GM19455 (cell line): ENCODE measurements around the gene EHD2.
"Not testable (repeated sequence)": the region's sequence is repeated elsewhere in the genome, so short reads cannot be mapped to it uniquely, and the experiment has no call there.

ENCODE experiments used
- ATAC-seq: cut with Tn5 transposase; IDR thresholded peaks from one replicate; pipeline ENCODE4 v1.9.1; 2021; ENCODE audit not compliant: unreplicated experiment

EHD2 gene

DNA sequence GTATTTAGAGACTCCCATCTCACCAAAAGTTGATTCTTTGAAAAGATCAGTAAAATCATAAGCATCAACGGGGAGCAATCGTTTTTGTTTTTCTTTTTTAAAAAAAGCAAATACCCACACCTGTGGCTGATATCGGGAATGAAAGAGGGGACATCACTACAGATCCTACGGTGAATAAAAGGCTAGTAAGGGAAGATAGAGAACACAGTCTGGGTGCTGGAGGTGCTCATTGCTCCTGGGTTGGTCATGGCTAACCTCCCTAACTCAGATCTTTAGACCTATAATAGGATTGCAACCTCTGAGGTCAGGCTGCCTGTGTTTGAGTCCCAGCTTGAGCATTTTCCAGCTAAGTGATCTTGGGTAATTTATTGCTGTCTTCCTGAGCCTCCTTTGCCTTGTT lies 1.1 kb downstream of the EHD2 start:
- no peak for ATAC-seq

DNA sequence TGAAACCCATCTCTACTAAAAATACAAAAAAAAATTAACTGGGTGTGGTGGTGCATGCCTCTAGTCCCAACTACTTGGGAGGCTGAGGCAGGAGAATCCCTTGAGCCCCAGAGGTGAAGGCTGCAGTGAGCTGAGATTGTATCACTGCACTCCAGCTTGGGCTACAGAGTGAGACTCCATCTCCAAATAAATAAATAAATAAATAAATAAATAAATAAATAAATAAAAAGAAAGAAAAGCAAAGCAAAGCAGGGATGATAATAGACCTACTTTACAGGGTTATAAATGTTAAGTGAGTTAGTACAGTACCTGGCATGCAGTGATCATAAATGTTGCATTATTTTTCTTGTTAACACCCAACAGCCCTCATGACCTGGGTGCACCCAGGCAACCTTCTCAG lies 1.6 kb downstream of the EHD2 start:
- ATAC-seq, result not testable (repeated sequence)

DNA sequence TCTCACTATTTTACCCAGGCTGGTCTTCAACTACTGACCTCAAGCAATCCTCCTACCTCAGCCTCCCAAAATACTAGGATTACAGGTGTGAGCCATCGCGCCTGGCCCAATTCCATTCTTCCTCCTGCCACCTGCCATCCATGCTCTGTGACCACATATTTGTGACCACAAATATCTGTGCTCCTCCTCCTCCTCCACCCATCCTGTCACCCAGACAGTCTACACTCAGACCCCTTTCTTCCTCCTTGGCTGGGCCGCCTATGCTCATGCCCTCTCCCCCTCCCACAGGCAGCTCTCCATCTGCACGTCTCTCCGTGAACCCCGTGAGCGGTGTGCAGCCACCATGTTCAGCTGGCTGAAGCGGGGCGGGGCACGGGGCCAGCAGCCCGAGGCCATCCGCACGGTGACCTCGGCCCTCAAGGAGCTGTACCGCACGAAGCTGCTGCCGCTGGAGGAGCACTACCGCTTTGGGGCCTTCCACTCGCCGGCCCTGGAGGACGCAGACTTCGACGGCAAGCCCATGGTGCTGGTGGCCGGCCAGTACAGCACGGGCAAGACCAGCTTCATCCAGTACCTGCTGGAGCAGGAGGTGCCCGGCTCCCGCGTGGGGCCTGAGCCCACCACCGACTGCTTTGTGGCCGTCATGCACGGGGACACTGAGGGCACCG lies 3.2 kb downstream of the EHD2 start:
- no peak for ATAC-seq

DNA sequence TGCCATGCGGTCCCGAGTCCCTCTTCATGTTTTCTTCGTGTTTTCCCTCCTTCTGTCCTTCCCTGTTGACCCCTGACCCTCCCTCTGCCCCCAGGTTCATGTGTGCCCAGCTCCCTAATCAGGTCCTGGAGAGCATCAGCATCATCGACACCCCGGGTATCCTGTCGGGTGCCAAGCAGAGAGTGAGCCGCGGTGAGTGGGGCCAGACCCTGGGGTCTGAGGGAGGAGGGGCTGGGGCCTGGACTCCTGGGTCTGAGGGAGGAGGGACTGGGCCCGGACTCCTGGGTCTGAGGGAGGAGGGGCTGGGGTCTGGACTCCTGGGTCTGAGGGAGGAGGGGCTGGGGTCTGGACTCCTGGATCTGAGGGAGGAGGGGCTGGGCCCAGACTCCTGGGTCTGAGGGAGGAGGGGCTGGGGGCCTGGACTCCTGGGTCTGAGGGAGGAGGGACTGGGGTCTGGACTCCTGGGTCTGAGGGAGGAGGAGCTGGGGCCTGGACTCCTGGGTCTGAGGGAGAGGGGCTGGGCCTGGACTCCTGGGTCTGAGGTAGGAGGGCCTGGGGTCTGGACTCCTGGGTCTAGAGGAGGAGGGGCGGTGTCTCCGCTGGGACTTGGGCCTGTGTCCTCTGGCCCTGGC lies 5.3 kb downstream of the EHD2 start:
- ATAC-seq, result not testable (repeated sequence)

DNA sequence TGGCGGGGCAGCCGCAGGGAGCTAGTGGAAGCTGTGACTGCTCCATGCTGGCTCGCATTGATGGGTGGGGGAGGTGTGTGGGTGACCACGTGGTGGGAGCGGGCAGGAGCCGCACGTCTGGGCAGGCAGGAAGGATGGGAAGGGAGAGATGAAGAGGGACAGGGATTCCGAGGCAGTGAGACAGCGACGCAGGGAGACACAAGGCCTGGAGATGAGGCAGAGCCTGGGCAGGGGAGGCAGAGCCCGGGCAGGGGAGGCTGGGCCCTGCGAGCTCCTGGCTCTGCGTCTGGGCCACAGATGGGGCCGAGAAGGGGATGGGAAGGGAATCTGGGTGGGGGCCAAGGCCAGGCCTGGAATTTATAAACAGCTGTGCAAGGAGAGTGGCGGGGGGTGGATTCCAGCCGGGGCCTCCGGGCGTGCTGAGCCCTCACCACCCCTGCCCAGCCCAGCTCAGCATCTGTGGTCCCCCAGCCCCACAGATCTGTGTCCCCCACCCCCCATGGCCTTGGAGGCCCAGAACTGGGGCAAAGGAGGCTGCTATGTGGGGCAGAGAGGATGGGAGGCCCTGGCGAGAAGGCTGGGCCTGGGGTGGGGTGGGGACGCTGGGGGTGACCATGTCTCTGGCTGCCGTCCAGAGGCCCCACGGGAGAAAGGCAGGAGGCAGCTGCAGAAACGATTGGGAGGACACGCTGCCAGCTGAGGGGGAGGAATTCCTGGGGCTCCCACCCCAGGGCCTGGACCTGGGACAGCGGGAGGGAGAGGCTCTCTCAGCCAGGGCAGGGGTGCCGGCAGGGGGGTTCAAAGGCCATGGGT lies 6.0 kb downstream of the EHD2 start:
- ATAC-seq, result no peak

DNA sequence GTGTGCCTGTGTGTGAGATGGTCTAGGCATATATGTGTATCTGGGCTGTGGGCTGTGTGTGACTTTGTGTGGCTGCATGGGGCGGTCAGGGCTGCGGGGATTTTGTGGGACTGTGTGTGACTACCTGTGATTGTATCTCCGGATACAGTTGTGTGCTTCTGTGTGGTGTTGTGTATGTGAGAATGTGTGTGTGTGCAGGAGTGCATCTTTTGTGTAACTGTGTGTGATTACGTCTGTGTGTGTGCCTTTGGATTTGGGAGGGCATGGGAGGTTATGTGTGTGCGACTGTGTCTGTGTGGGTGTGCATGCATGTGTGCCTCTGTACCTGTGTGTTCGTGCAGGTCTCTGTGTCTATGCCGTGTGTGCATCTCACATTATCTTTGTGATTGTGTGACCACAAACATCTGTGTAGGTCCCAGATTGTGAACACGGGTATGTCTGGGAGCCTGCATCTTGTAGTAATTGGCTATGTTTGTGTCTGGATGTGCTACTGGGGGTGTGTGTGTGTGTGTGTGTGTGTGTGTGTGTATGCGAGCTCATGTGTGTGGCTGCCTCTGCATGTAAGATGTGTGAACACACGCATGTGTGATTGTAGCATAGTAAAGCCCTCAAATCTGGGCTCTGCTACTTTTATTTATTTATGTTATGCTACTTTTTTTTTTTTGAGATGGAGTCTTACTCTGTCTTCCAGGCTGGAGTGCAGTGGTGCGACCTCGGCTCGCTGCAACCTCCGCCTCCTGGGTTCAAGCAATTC lies 7.6 kb downstream of the EHD2 start:
- ATAC-seq, result no peak

DNA sequence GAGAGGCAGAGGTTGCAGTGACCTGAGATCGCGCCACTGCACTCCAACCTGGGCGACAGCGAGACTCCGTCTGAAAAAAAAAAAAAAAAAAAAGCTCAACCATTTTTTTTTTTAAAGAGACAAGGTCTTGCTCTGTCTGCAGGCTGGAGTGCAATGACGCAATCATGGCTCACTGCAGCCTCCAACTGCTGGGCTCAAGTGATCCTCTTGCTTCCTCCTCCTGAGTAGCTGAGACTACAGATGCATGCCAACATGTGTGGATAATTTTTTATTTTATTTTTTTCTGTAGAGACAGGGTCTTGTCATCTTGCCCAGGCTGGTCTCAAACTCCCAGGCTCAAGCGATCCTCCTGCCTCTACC lies 10.3 kb downstream of the EHD2 start:
- ATAC-seq, result no peak

DNA sequence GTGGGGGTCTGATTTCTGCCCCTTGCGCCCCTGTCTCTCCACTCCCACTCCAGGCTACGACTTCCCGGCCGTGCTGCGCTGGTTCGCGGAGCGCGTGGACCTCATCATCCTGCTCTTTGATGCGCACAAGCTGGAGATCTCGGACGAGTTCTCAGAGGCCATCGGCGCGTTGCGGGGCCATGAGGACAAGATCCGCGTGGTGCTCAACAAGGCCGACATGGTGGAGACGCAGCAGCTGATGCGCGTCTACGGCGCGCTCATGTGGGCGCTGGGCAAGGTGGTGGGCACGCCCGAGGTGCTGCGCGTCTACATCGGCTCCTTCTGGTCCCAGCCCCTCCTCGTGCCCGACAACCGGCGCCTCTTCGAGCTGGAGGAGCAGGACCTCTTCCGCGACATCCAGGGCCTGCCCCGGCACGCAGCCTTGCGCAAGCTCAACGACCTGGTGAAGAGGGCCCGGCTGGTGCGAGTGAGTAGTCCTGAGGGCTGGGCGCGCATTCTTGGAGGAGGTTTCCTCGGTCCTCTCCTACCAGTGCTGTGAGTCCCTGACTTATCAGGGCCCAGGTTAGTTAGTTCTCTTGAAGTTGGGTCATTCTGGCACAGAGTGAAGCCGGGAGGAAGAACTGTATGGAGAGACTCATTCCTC lies 12.7 kb downstream of the EHD2 start:
- no peak for ATAC-seq

DNA sequence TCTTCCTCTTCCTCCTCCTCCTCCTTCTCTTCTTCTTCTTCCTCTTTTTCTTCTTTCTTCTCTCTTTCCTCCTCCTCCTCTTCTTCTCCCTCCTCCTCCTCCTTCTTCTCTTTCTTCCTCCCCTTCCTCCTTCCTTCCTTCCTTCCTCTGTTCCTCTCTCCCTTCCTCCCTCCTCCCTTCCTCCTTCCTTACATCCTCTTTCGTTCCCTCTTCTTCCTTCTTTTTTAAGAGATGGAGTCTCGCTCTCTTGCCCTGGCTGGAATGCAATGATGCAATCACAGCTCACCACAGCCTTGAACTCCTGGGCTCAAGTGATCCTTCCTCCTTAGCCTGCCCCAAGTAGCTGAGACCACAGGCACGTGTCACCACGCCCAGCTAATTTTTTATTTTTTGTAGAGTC lies 13.2 kb downstream of the EHD2 start:
- ATAC-seq, result no peak

DNA sequence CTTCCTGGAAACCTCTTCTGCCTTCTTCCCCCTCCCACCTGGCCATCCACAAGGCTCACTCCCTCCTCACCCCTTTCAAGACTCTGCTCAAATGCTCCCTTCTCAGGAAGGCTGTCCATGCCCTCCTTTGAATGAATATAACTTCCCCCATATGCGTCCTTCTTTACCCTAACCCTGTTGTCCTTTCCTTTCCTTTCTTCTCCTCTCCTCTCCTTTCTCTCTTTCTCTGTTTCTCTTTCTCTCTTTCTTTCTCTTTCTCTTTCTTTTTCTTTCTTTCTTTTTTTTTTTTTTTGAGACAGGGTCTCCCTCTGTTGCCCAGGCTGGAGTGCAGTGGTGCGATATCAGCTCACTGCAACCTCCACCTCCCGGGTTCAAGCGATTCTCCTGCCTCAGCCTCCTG lies 15.1 kb downstream of the EHD2 start:
- ATAC-seq, result not testable (repeated sequence)

DNA sequence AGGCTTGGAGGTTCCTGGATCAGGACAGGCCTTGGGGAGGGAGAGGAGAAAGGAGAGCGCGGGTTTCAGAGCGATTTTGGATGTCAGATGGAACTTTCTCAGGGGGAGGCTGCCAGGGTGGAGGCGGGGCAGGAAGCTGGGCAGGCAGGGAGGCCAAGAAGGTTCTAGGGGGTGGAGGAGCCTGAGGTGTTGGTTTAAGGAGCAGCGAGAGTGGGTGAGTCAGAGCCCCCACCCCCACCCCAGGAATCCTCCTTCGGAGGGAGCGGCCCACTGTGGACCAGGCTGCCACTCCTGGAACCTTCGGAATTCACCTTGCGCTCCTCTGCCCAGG lies 16.2 kb downstream of the EHD2 start:
- ATAC-seq, result no peak

DNA sequence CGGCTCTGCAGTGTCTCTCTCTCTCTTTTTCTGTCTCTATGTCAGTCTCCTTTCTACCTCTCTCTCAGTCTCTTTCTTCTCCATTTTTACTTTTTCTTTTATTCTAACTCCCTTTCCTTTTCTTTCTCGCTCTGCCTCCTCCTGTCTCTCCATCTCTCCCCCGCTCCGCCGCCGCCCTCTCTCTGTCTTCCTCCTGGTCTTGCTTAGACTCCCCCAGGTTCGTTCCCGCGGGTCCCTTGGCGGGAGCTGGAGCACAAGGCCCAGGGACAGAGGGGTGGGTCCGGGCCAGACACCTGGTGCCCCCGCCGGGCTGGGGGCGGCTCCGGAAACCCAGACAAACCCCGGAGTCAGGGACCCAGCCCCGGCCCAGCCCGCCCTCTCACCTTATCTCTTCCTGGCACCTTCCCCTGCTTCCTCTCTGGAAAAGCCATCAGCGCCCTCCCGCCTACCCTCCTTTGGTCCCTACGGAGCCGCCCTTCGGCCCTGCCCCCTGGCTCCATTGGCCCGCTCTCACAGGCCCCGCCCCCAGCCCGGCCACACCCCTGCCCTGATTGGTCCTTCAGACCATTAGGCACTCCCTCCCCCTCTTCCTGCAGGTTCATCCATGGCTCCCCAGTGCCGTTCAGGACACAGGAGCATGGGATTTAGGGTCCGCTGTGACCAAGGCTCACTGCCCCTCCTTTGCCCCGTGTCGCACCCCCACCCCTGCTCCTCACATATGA lies 16.7 kb downstream of the EHD2 start:
- ATAC-seq, result no peak

DNA sequence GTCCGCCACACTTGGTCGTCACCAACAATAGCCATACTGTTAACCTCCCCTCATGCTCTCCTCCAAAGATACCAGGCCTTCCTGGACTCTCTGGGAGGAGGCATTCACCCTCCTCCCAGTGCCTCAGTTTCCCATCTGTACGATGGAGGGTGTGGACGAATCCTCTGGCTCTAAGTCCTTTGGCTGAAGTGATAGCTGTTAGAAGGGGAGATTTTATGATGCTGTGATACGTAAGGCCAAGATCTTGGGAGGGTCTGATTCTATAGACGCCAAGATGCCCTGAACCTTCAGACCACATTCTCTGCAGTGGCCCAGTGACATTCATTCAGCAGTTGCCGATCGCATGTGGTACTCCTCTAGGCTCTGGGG lies 17.3 kb downstream of the EHD2 start:
- ATAC-seq, result no peak

DNA sequence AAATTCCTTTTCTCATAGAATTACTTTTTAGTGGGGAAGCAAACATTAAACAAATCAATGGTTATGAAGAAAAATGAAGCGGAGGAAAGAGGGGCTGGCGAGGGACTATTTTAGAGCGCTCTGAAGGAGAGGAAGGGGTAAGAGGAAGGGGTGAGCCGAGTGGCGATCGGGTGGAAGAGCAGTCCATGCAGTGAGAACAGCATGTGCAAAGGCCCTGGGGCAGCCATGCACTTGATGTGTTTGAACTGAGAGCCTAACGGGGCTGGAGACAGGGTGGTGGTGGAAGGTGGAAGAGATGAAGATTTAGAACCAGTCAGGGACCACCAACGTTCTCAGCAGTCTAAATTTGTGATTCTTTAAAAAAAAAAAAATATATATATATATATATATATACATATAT lies 17.7 kb downstream of the EHD2 start:
- ATAC-seq, result no peak

DNA sequence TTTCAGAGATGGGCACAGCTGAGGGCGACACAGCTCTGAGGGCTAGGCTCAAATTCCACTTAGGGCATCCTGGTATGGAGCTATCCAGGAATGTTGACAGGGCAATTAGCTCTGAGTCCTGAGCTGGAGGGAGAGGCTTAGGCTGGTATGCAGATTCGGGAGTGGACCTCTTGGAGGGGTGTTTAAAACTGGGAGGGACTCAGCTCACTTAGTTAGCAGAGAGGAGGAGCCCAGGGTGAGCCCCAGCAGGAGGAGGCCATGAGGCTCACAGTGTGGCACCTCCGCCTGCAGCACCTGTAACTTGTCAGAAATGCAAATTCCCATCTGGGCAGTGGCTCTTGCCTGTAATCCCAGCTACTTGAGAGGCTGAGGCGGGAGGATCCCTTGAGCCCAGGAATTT lies 21.9 kb downstream of the EHD2 start:
- no peak for ATAC-seq

DNA sequence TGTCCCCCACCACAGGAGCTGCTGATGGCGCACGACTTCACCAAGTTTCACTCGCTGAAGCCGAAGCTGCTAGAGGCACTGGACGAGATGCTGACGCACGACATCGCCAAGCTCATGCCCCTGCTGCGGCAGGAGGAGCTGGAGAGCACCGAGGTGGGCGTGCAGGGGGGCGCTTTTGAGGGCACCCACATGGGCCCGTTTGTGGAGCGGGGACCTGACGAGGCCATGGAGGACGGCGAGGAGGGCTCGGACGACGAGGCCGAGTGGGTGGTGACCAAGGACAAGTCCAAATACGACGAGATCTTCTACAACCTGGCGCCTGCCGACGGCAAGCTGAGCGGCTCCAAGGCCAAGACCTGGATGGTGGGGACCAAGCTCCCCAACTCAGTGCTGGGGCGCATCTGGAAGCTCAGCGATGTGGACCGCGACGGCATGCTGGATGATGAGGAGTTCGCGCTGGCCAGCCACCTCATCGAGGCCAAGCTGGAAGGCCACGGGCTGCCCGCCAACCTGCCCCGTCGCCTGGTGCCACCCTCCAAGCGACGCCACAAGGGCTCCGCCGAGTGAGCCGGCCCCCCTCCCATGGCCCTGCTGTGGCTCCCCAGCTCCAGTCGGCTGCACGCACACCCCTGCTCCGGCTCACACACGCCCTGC lies 27.8 kb downstream of the EHD2 start:
- ATAC-seq, result no peak

DNA sequence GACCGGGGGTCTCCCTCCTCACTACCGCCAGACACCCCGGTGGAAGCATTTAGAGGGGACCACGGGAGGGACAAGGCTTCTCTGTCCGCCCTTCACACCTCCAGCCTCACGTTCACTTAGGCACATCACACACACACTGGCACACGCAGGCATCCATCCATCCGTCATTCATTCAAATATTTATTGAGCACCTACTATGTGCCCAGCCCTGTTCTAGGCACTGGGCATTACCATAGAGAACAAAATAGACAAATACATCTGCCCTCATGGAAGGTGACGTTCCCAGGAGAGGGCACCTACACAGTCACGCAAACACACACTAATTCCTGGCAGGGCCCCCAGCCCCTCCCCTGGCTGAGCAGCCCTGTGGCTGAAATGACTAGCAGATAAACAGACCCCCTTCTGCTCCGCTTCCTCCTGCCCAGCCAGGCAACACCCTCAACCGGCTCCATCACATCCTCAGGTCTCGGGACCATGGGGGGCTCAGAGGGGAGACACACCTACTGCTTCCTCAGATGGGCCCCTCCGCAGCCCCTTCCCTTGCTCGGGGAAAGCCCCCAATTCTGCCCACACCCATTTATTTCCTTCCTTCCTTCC lies 28.4 kb downstream of the EHD2 start:
- no peak for ATAC-seq

DNA sequence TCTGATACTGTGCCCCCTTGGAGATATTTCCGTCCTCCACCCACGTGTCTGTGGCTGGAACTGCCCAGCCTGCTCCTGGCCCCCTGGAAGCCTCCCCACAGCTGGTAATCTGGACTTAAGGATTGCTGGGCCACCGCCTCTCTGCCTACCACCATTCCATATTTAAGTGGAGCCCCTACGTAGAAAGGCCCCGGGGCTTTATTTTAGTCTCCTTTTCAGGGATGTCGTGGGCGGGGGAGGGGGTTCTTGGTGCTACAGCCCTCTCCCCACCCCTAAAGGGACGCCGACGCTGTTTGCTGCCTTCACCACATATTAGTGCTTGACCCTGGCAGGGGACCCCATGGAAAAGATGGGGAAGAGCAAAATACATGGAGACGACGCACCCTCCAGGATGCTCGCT lies 29.4 kb downstream of the EHD2 start:
- no peak for ATAC-seq

DNA sequence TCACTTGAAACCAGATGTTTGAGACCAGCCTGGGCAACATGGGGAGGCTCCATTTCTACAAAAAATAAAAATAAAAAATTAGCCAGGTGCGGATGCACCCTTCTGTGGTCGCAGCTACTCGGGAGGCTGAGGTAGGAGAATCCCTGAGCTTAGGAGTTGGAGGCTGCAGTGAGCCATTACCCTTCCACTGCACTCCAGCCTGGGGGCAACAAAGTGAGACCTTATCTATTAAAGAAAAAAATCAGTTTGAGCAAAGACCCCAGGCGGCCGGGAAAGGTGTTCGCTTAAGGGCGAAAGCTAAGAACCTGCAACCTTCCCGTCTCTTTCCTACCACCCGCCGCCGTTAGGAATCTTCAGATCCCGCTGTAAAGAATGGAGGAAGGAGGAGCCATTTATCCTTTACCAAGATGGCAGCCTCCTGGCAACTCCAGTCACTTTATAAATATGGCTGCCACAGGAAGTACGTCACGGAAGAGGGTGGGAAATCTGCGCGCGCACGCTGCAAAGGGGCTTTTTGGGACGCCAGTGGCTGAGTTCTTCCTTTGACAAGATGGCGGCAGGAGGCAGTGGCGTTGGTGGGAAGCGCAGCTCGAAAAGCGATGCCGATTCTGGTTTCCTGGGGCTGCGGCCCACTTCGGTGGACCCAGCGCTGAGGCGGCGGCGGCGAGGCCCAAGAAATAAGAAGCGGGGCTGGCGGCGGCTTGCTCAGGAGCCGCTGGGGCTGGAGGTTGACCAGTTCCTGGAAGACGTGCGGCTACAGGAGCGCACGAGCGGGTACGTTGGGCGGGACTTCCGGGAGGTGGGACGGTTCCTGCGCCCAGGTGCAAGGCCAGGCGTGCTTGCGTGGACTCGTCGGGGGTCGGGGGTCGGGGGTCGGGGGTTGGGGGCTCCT lies 32.0 kb downstream of the EHD2 start, which contains the start of gene NOP53:
NOP53 (plus strand) TSS at position 537 of the 892 bp plus-strand sequence; CDS start at position 551, 14 bp downstream.
- ATAC-seq, result peak; percentile 64
